Neural progenitor cell (in vitro differentiated cells): ENCODE results near the gene NEK10. TPM values are rescaled to one million over a fixed set of nuclear protein-coding genes. Genes with fewer than 3 reads are reported as not detected.

ENCODE experiments used
- DNase-seq: peaks from one replicate; pipeline ENCODE4 v3.0.0-alpha.2; 2016; ENCODE audit warnings: low spot score
- H2AFZ ChIP-seq: fragments of 200-600 bp; sonication (generic); replicated peaks from 2 replicates; pipeline ENCODE4 v1.6.1; 2016; ENCODE audit warnings: antibody characterized with exemption
- H3F3A ChIP-seq: fragments of 200-600 bp; sonication (generic); 2 replicates; pipeline ENCODE4 v1.6.1; 2016; ENCODE audit warnings: antibody characterized with exemption, low read depth
- H3K27ac ChIP-seq: fragments of 200-600 bp; sonication (generic); 2 replicates; pipeline ENCODE4 v1.5.1; 2016; ENCODE audit warnings: mild to moderate bottlenecking
- H3K27me3 ChIP-seq: fragments of 200-600 bp; sonication (generic); 2 replicates; pipeline ENCODE4 v1.6.1; 2016; ENCODE audit warnings: mild to moderate bottlenecking, moderate library complexity
- H3K36me3 ChIP-seq: fragments of 200-600 bp; sonication (generic); 2 replicates; pipeline ENCODE4 v1.5.1; 2016
- H3K4me1 ChIP-seq: fragments of 200-600 bp; sonication (generic); 2 replicates; pipeline ENCODE4 v1.6.1; 2016; ENCODE audit warnings: mixed run types
- H3K4me2 ChIP-seq: fragments of 200-600 bp; sonication (generic); 2 replicates; pipeline ENCODE4 v1.6.1; 2016
- H3K4me3 ChIP-seq: fragments of 200-600 bp; sonication (generic); 2 replicates; pipeline ENCODE4 v1.5.1; 2016
- H3K79me2 ChIP-seq: fragments of 200-600 bp; sonication (generic); 2 replicates; pipeline ENCODE4 v1.6.1; 2016; ENCODE audit warnings: low read depth
- H3K9ac ChIP-seq: fragments of 200-600 bp; sonication (generic); 2 replicates; pipeline ENCODE4 v1.6.1; 2016
- H3K9me3 ChIP-seq: fragments of 200-600 bp; sonication (generic); 2 replicates; pipeline ENCODE4 v1.5.1; 2016; ENCODE audit warnings: low read depth
- H4K20me1 ChIP-seq: fragments of 200-600 bp; sonication (generic); 2 replicates; pipeline ENCODE4 v1.6.1; 2016; ENCODE audit warnings: low read depth
- H3K27ac Mint-ChIP-seq: 3 replicates; pipeline ENCODE4 v1.8.0; 2021; ENCODE audit warnings: mixed read lengths
- H3K27me3 Mint-ChIP-seq: 2 replicates; pipeline ENCODE4 v1.8.0; 2022; ENCODE audit warnings: low read depth, mild to moderate bottlenecking, inconsistent platforms, moderate library complexity, mixed read lengths; ENCODE audit not compliant: insufficient read depth
- H3K36me3 Mint-ChIP-seq: 3 replicates; pipeline ENCODE4 v1.8.0; 2021; ENCODE audit warnings: mixed read lengths
- H3K4me1 Mint-ChIP-seq: 3 replicates; pipeline ENCODE4 v1.8.0; 2021; ENCODE audit warnings: mixed read lengths
- H3K4me3 Mint-ChIP-seq: 3 replicates; pipeline ENCODE4 v1.8.0; 2021; ENCODE audit warnings: mild to moderate bottlenecking, moderate library complexity, mixed read lengths
- H3K9me3 Mint-ChIP-seq: 3 replicates; pipeline ENCODE4 v1.8.0; 2020; ENCODE audit warnings: mixed read lengths
- CTCF ChIP-seq: fragments of 200-600 bp; sonication (generic); IDR thresholded peaks from 2 replicates; pipeline ENCODE4 v1.5.1; 2017; ENCODE audit warnings: antibody characterized with exemption, mild to moderate bottlenecking
- EZH2 ChIP-seq: fragments of 200-600 bp; sonication (generic); IDR thresholded peaks from 2 replicates; pipeline ENCODE4 v1.6.1; 2017; ENCODE audit warnings: antibody characterized with exemption, mild to moderate bottlenecking, moderate library complexity
- EZH2phosphoT487 ChIP-seq: fragments of 200-600 bp; sonication (generic); IDR thresholded peaks from 2 replicates; pipeline ENCODE4 v1.6.1; 2017; ENCODE audit warnings: antibody characterized with exemption
- total RNA-seq: library from RNA; depleted of rRNA; stranded (reverse); fragments of >200 nt; gene quantifications from 2 replicates; pipeline ENCODE4 v1.2.3, GENCODE V29; 2015; ENCODE audit warnings: low replicate concordance

NEK10 gene
- total RNA-seq, 1 donor from 2014 or later = 0.54 TPM

GRCh38 chr3:27194861-27195483 lies 174.2 kb downstream of the NEK10 start:
- H3K4me2 ChIP-seq = no peak overlapping the region
- no peaks in the 10 kb centered on the region for H3K79me2 ChIP-seq
- H3K4me1 Mint-ChIP-seq = no peaks in the 10 kb centered on the region
- H3K4me3 ChIP-seq = no peak overlapping the region
- H3K9me3 ChIP-seq = no peaks in the 10 kb centered on the region
- no peak overlapping the region for H3K4me3 Mint-ChIP-seq
- H3K36me3 ChIP-seq = no peaks in the 10 kb centered on the region
- H2AFZ ChIP-seq = no peak overlapping the region
- H3K9ac ChIP-seq = no peak overlapping the region
- peaks cover 3% of the 10 kb centered on the region for H3K36me3 Mint-ChIP-seq
- H3K27ac ChIP-seq = no peak overlapping the region
- DNase-seq = no peak
- TF ChIP-seq CTCF (no peak), EZH2 (no peak), EZH2phosphoT487 (no peak)
- no peaks in the 10 kb centered on the region for H3K27me3 ChIP-seq
- H3K27ac Mint-ChIP-seq = no peak overlapping the region
- H3K9me3 Mint-ChIP-seq = peaks cover 12% of the 10 kb centered on the region
- H3F3A ChIP-seq = no peaks in the 10 kb centered on the region
- H3K4me1 ChIP-seq = no peaks in the 10 kb centered on the region
- H3K27me3 Mint-ChIP-seq = no peaks in the 10 kb centered on the region
- no peaks in the 10 kb centered on the region for H4K20me1 ChIP-seq

GRCh38 chr3:27193056-27193455 lies 176.1 kb downstream of the NEK10 start:
- Mint-ChIP-seq H3K27me3 (no peaks in the 10 kb centered on the region), H3K27ac (no peak overlapping the region), H3K9me3 (peaks cover 4% of the 10 kb centered on the region), H3K36me3 (peaks cover 3% of the 10 kb centered on the region), H3K4me1 (no peaks in the 10 kb centered on the region), H3K4me3 (no peak overlapping the region)
- Histone ChIP-seq H4K20me1 (no peaks in the 10 kb centered on the region), H3K4me3 (no peak overlapping the region), H3K4me1 (no peaks in the 10 kb centered on the region), H3F3A (no peaks in the 10 kb centered on the region), H3K9me3 (no peaks in the 10 kb centered on the region), H2AFZ (no peak overlapping the region), H3K79me2 (no peaks in the 10 kb centered on the region), H3K9ac (no peak overlapping the region), H3K27me3 (no peaks in the 10 kb centered on the region), H3K36me3 (no peaks in the 10 kb centered on the region), H3K4me2 (no peak overlapping the region), H3K27ac (no peak overlapping the region)
- no peak for DNase-seq
- TF ChIP-seq EZH2phosphoT487 = no peak
- TF ChIP-seq CTCF = no peak
- TF ChIP-seq EZH2 = no peak

- DNase-seq = no peak
- H4K20me1 ChIP-seq = no peaks in the 10 kb centered on the region
- no peaks in the 10 kb centered on the region for H3K36me3 ChIP-seq
- Mint-ChIP-seq H3K27ac (no peak overlapping the region), H3K27me3 (no peaks in the 10 kb centered on the region), H3K4me3 (no peak overlapping the region), H3K36me3 (no peaks in the 10 kb centered on the region), H3K4me1 (no peaks in the 10 kb centered on the region), H3K9me3 (no peaks in the 10 kb centered on the region)
- H3K27me3 ChIP-seq = no peaks in the 10 kb centered on the region
- no peak overlapping the region for H3K4me3 ChIP-seq
- no peak overlapping the region for H3K27ac ChIP-seq
- no peaks in the 10 kb centered on the region for H3K4me1 ChIP-seq
- H3K79me2 ChIP-seq = no peaks in the 10 kb centered on the region
- H3K4me2 ChIP-seq = no peak overlapping the region
- no peak overlapping the region for H2AFZ ChIP-seq
- TF ChIP-seq EZH2phosphoT487 = no peak
- no peaks in the 10 kb centered on the region for H3K9me3 ChIP-seq
- no peaks in the 10 kb centered on the region for H3F3A ChIP-seq
- H3K9ac ChIP-seq = no peak overlapping the region
Observed at GRCh38 chr3:27186013-27186412, 183.2 kb downstream of the NEK10 start.

- no peak overlapping the region for H2AFZ ChIP-seq
- H3K36me3 ChIP-seq = no peaks in the 10 kb centered on the region
- no peak overlapping the region for H3K4me3 ChIP-seq
- no peaks in the 10 kb centered on the region for H3K9me3 ChIP-seq
- no peak for TF ChIP-seq EZH2
- no peak for TF ChIP-seq EZH2phosphoT487
- peak; percentile 9 for TF ChIP-seq CTCF
- H3K27me3 ChIP-seq = no peaks in the 10 kb centered on the region
- H3K79me2 ChIP-seq = no peaks in the 10 kb centered on the region
- no peak overlapping the region for H3K27ac ChIP-seq
- DNase-seq = no peak
- H3K36me3 Mint-ChIP-seq = no peaks in the 10 kb centered on the region
- no peak overlapping the region for H3K4me3 Mint-ChIP-seq
- H3K9ac ChIP-seq = no peak overlapping the region
- no peak overlapping the region for H3K27ac Mint-ChIP-seq
- no peaks in the 10 kb centered on the region for H3K4me1 Mint-ChIP-seq
- H3K27me3 Mint-ChIP-seq = no peaks in the 10 kb centered on the region
- no peaks in the 10 kb centered on the region for H3K4me1 ChIP-seq
- no peaks in the 10 kb centered on the region for H3K9me3 Mint-ChIP-seq
- H3F3A ChIP-seq = no peaks in the 10 kb centered on the region
- no peak overlapping the region for H3K4me2 ChIP-seq
- H4K20me1 ChIP-seq = no peaks in the 10 kb centered on the region
Observed at GRCh38 chr3:27185231-27185989, 183.8 kb downstream of the NEK10 start.
